HG03060 (cell line): ENCODE results near the gene ZBTB25.

Experiments used
- ATAC-seq: cut with Tn5 transposase; IDR thresholded peaks from one replicate; pipeline ENCODE4 v1.9.1; 2021; ENCODE audit warnings: low read depth, moderate number of reproducible peaks; ENCODE audit not compliant: unreplicated experiment

ZBTB25 gene

DNA sequence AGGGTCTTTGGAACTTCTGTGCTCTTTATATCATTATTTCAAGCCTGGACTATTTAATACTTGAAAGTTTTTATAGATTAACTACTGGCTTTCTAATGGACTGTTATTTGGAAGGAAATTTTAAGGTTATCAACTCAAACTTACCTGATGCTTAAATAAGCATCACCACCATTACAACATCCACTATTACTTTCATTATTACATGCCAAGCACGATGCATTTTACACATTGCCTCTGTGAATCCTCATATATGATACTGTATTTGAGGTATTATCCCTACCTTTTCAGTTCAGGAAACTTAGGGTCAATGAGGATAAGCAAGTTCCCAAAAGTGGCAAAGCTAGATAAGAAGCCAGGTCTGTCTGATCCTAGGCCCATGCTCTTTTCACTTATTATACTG is 13.3 kb upstream of the ZBTB25 start:
- ATAC-seq, result no peak

DNA sequence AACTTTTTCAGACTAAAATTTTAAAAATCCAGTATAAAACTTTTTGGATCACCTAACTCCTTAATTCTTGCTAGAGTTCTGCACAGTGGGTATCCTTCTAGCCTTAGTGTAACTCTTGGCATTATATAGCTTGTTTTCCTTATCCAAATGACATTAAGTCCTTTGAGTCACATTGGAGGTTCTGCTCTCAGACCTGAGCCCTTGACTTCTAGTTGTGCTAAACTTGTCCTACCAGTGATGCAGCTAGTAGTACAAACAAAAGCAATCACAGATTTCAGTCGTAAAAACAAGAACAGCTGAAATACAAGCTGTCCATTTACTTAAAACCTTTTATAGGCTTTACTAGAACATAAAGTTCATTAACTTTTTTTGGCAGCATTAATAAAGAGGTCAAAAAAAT is 11.4 kb upstream of the ZBTB25 start:
- no peak for ATAC-seq

- ATAC-seq, result no peak
Measured at GRCh38 chr14:64513271-64513670, 9.6 kb upstream of the ZBTB25 start.

DNA sequence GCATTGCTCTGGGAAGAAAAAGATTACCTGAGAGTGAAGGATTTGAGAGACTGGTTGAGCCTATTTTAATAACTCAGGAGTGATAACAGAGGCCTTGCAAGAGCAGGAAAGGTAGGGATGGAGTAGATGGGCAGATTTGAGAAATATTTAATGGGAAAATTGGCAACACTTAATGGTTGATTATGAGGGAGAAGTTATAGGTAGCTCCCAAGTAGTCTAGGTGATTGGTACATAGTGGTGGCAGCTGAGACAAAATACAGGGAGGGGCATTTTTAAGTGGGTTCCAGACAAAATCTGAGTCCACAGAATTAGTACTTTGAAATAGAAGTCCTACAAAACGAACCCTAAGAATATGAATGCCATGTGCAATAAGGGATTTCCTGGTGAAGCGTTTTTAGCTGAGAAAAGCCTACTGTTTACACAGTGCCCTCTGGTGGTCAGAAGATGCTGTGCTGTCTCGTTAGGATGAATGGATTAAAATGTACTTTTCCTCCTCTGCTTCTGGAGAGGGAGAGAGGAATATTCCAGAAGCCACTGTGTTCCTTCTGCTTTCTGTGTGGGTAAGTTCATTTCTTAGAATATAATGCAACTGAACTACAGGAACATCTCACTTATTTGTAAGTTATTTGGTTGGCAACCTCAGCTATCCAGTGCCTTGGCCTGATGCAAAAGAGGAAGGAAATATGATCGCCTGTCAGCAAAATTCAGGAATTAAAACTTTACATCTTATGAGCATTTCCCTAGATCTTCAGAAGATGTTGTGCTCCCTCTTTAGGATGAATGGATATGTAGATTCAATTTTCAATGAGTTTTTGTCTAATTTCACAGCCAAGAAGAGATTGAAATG is 7.4 kb upstream of the ZBTB25 start:
- no peak for ATAC-seq

GRCh38 chr14:64509036-64509435 is 5.4 kb upstream of the ZBTB25 start:
- no peak for ATAC-seq

GRCh38 chr14:64508215-64508776 is 4.7 kb upstream of the ZBTB25 start:
- no peak for ATAC-seq

GRCh38 chr14:64507376-64508156 is 3.9 kb upstream of the ZBTB25 start:
- no peak for ATAC-seq

DNA sequence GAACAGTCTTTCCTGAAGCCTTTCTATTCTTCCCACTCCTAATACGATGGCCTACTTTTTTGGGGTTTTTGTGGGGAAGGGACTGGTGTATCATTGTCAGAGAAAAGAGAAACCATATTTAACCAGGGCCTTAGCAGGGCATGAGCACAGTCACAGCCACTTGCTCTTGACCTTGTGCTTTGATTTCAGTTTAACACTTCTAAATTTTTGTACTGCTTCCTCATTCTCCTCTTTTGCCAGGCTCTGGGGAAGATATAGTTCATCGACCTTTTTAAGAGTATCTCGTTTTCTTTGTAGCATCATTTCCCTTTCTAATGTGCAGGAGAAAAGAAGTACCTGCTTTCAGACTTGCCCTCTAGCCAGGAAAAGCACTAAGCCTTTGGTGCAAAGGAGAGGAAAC is 3.1 kb upstream of the ZBTB25 start:
- no peak for ATAC-seq

DNA sequence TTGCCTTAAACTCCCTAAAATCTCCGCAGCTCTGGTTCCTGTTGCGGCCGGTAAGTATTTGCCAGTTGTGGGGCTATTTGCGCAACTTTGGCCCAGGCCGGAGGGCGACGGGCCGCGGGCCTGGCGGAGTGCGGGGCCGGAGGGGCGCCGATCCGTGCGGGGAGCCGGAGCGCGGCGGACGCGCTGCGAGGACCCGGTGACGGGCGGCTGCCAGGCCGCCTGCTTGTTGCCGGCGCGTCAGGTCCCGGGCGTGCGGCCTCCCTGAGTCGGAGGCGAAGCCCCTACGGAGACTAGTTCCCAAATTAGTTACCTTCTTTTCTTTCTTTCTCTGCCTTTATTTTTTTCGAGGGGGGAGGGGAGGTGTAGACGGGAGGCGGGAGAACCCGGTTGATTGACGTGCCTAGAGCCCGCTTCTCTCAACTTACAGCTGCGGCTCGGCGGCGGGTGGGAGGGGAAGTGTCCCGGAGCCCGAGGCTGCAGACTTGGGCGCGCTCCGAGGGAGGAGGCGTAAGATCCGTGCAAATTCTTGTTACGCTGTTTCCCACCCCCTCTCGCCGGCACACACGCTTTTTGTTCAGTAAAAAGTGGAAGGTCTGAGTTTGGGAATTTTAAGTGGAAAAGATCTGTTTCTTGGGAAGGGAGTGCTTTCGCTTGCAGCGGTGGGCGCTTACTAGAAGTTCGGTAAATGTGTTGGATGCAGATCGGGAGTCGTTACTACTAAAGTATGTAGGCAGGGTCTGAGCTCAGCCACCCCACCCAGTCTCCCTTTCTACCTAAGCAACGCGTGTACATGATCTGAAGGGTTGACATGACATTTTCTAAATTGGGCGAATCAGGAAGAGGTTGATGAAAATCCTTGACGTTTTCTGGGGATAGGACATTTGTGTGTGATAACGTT is 1.5 kb upstream of the ZBTB25 start:
- ATAC-seq, result no peak

GRCh38 chr14:64504310-64504896 is 765 bp upstream of the ZBTB25 start, which contains the start of gene ZBTB1:
ZBTB1 (plus strand) TSS chr14:64504770; CDS start chr14:64521505, 16,735 bp downstream.
- no peak for ATAC-seq

- ATAC-seq, result no peak
Measured at GRCh38 chr14:64502887-64503433, 678 bp downstream of the ZBTB25 start.

- no peak for ATAC-seq
Measured at GRCh38 chr14:64502456-64502855, 1.2 kb downstream of the ZBTB25 start.

DNA sequence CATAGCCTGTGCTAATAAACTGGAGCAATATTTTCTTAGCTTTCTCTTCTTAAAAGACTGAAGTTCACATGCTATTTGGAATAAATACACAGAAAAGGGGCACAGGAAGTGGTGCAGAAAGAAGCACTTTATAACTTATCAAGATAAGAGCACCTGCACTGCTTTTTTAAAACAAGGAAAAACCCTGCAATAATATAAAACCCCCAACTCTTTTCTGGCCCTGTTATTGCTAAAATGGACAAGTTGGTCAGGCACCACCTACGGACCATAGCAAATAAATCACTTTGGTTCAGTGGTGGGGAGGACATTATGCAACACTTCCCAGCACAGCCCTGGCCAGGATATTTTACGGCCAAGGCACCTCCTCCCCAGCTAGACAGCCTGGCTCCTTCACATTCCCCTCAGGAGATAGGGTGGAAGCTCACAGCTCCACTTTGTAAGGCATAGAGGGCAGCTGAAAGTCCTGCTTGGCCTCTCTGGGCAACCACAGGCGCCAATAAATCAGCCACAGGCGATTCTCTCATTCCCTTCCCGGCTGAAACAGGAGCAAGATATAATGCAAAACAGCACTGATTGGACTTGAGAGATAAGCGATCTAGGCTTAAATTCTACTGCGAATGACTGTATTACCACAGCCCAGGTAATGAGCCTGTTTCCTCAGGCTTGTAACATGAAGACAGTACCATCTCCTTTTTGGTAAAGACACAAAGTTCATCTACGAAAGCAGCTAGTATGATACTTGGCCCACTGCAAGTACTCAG is 2.0 kb downstream of the ZBTB25 start:
- ATAC-seq, result no peak

DNA sequence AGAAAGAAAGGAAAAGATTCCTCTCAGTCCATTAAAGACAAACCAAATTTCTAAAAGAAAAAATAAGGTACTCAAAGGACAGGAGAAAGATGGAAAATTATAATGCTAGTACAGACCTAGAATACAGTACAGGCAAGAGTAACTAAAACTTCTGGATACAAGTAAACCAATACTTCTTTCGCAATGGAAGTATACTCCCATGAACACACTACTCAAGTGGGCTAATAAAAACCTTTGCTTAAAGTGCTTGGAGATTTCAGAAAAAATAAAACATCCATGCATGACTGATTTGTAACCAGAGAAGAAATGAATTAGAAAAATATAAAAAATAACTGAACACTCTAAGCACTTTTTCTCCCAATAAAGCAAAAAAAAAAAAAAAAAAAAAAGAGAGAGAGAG is 3.5 kb downstream of the ZBTB25 start:
- ATAC-seq, result no peak

GRCh38 chr14:64496764-64497163 is 6.9 kb downstream of the ZBTB25 start:
- ATAC-seq, result no peak

- ATAC-seq, result no peak
Measured at GRCh38 chr14:64495252-64495651, 8.4 kb downstream of the ZBTB25 start.

DNA sequence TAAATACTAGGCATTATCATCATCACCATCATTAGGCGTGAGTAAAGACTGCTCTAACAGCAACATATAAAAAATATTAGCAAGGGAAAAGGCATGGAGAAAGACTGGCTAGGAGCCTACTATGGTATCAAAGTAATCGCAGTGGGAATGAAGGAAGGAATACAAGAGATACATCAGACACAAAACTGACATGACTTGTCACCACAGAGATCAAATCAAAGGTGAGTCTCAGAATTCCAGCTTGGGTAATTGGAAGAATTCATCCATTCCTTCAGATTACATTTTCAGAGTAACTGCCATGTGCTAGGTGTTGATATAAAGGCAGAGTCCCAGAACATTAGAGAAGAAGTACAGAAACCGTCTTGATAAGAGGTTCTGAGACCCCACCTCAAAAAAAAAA is 10.2 kb downstream of the ZBTB25 start:
- no peak for ATAC-seq

- ATAC-seq, result no peak
Measured at GRCh38 chr14:64491637-64492036, 12.0 kb downstream of the ZBTB25 start.

GRCh38 chr14:64488590-64489099 is 15.0 kb downstream of the ZBTB25 start:
- ATAC-seq, result no peak
